Endothelial cell of umbilical vein (primary cell): ENCODE results near the gene THUMPD2.

Experiments
- CTCF ChIP-seq, 2 donors: IDR thresholded peaks; 1 replicate in 1 of 2; 2 replicates in 1 of 2; pipeline ENCODE4 v1.5.1; 2011; ENCODE audit warnings: low read length in 2 of 2, mild to moderate bottlenecking in 2 of 2, moderate library complexity in 2 of 2, control low read depth in 1 of 2, inconsistent platforms in 1 of 2, low read depth in 1 of 2; ENCODE audit not compliant: insufficient read depth in 1 of 2; ENCODE audit errors: extremely low read depth in 1 of 2
- POLR2AphosphoS5 ChIP-seq: IDR thresholded peaks from 2 replicates; pipeline ENCODE4 v1.6.1; 2012; ENCODE audit warnings: low read depth, mild to moderate bottlenecking, control low read depth, low read length, moderate library complexity; ENCODE audit not compliant: insufficient read depth

GRCh38 chr2:39696838-39697237 is 82.2 kb downstream of the THUMPD2 start:
- peak in 1 of 2 donors; percentile 17 for TF ChIP-seq CTCF (IDR thresholded peaks at IDR 0.05; ENCODE audit: extremely low read depth in 1 of 2, insufficient read depth in 1 of 2, low read depth in 1 of 2, low read length in 2 of 2)
- no peak for TF ChIP-seq POLR2AphosphoS5
